ENCODE results near the gene MGST2. TPM values are rescaled to one million over a fixed set of nuclear protein-coding genes. Genes with fewer than 3 reads are reported as not detected.

The MGST2 gene
- total RNA-seq, 2 donors from 2014 or later: 188 to 215 TPM

DNA sequence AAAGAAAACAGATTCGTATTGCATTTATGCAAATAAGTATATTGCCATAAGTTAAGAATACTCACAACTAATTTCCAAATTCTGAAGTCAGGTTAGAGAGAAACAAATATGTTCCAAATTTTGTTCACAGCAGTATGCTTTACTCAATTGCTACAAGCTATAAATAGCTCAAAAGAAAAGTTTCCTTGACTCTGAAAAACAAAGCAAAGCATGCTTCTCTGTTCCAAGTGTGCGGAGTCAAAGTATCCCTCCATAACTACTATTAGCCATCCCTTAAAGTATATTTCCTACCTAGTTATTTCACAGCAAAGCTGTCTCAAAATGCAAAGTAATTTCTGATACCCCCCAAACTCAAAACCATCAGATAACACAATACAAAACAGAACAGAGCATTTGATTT lies 47.3 kb downstream of the MGST2 start:
- H3K36me3 Mint-ChIP-seq (ENCODE audit: low read depth): peaks cover 58% of the 10 kb centered on the region
- no peak for DNase-seq
- peak overlapping the region; percentile 89 for H3K27ac Mint-ChIP-seq
- H3K4me1 Mint-ChIP-seq: peaks cover 71% of the 10 kb centered on the region
- peak overlapping the region; percentile 20 for H3K4me3 Mint-ChIP-seq
- peaks cover 74% of the 10 kb centered on the region for H3K36me3 ChIP-seq (ENCODE audit: control insufficient read depth, insufficient read depth, low read length)
- no peaks in the 10 kb centered on the region for H3K27me3 Mint-ChIP-seq (ENCODE audit: insufficient read depth)
- H3K9me3 ChIP-seq (ENCODE audit: control insufficient read depth, low read length): no peaks in the 10 kb centered on the region
- no peaks in the 10 kb centered on the region for H3K27me3 ChIP-seq (ENCODE audit: control insufficient read depth, insufficient read depth, low read length, poor library complexity, severe bottlenecking)
- H3K4me1 ChIP-seq (ENCODE audit: control insufficient read depth, insufficient read depth, low read length): peaks cover 13% of the 10 kb centered on the region
- 90 to 93% methylated on average over 1 to 2 of the region's 2 CpGs for WGBS, 2 experiments (ENCODE audit: insufficient coverage in 1 of 2, insufficient read length in 1 of 2)
- no peak overlapping the region for H3K27ac ChIP-seq (ENCODE audit: low read depth, low read length)
- H3K9ac ChIP-seq (ENCODE audit: extremely low read depth, low read length, poor library complexity, severe bottlenecking): peak overlapping the region; percentile 4
- TF ChIP-seq, protein P1, sequence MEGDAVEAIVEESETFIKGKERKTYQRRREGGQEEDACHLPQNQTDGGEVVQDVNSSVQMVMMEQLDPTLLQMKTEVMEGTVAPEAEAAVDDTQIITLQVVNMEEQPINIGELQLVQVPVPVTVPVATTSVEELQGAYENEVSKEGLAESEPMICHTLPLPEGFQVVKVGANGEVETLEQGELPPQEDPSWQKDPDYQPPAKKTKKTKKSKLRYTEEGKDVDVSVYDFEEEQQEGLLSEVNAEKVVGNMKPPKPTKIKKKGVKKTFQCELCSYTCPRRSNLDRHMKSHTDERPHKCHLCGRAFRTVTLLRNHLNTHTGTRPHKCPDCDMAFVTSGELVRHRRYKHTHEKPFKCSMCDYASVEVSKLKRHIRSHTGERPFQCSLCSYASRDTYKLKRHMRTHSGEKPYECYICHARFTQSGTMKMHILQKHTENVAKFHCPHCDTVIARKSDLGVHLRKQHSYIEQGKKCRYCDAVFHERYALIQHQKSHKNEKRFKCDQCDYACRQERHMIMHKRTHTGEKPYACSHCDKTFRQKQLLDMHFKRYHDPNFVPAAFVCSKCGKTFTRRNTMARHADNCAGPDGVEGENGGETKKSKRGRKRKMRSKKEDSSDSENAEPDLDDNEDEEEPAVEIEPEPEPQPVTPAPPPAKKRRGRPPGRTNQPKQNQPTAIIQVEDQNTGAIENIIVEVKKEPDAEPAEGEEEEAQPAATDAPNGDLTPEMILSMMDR (conservative IDR thresholded peaks at IDR 0.05): no peak
- peak overlapping the region; percentile 36 for H3K4me3 ChIP-seq (ENCODE audit: low read length)
- H3K9me3 Mint-ChIP-seq: peaks cover 8% of the 10 kb centered on the region

DNA sequence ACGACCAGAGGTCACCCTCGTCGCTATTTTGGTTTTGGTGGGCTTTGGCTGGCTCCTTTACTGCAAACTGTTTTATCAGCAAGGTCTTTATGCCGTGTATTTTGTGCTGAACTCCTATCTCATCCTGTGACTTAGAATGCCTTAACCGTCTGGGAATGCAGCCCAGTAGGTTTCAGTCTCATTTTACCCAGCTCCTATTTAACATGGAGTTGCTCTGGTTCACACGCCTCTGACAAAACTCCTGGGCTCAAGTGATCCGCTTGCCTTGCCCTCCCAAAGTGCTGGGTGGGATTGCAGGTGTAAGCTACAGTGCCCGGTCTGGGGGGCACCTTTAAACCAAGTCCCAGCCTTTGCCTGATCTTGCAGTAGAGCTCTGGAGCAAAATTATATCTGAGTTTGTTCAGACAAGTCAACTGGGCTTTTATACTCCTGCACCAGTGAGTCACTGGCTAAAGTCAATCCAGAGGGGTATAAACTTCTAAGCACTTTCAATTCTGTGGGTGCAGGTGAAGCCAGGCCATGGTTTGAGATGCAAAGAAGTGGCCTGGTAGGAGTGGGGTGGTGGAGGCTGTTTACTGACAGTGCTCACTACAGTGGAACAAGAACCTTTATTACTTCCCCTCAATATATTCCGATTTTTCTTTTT lies 50.2 kb downstream of the MGST2 start:
- H3K4me1 ChIP-seq (ENCODE audit: control insufficient read depth, insufficient read depth, low read length): peaks cover 13% of the 10 kb centered on the region
- H3K27ac Mint-ChIP-seq: peak overlapping the region; percentile 89
- DNase-seq: no peak
- no peak overlapping the region for H3K27ac ChIP-seq (ENCODE audit: low read depth, low read length)
- no peak overlapping the region for H3K4me3 ChIP-seq (ENCODE audit: low read length)
- H3K4me3 Mint-ChIP-seq: no peak overlapping the region
- WGBS, 2 experiments (ENCODE audit: insufficient coverage in 1 of 2, insufficient read length in 1 of 2): 84 to 91% methylated on average over 7 to 9 of the region's 9 CpGs
- H3K9me3 ChIP-seq (ENCODE audit: control insufficient read depth, low read length): no peaks in the 10 kb centered on the region
- peaks cover 63% of the 10 kb centered on the region for H3K4me1 Mint-ChIP-seq
- TF ChIP-seq, protein P1 (conservative IDR thresholded peaks at IDR 0.05): no peak
- H3K27me3 Mint-ChIP-seq (ENCODE audit: insufficient read depth): no peaks in the 10 kb centered on the region
- H3K27me3 ChIP-seq (ENCODE audit: control insufficient read depth, insufficient read depth, low read length, poor library complexity, severe bottlenecking): no peaks in the 10 kb centered on the region
- peaks cover 83% of the 10 kb centered on the region for H3K36me3 ChIP-seq (ENCODE audit: control insufficient read depth, insufficient read depth, low read length)
- H3K9ac ChIP-seq (ENCODE audit: extremely low read depth, low read length, poor library complexity, severe bottlenecking): no peak overlapping the region
- H3K9me3 Mint-ChIP-seq: no peaks in the 10 kb centered on the region
- peaks cover 53% of the 10 kb centered on the region for H3K36me3 Mint-ChIP-seq (ENCODE audit: low read depth)

DNA sequence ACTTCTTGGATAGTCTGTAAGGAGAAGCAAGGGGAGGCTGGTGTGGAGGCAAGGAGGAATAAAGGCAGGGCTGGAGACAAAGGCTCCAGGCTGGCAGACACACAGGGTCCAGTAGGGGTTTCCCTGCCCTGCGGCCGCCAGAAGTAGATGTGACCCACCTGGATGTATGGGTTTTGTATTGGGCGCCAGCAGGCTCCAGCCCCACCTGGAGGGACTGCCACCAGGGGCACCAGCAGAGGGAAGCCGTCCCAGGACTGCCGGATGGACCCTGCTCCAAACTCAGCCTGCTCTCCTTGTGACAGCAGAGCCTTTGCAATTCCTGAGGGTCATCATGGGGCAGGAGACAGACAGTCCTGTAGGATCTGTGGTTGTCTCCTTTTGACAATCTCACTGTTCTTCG lies 52.7 kb downstream of the MGST2 start:
- no peak overlapping the region for H3K27ac ChIP-seq (ENCODE audit: low read depth, low read length)
- WGBS, 2 experiments (ENCODE audit: insufficient coverage in 1 of 2, insufficient read length in 1 of 2): 95 to 97% methylated on average over 3 to 6 of the region's 6 CpGs
- H3K36me3 ChIP-seq (ENCODE audit: control insufficient read depth, insufficient read depth, low read length): peaks cover 95% of the 10 kb centered on the region
- no peaks in the 10 kb centered on the region for H3K27me3 ChIP-seq (ENCODE audit: control insufficient read depth, insufficient read depth, low read length, poor library complexity, severe bottlenecking)
- Mint-ChIP-seq H3K36me3 (ENCODE audit: low read depth) (peaks cover 45% of the 10 kb centered on the region), H3K4me1 (peaks cover 38% of the 10 kb centered on the region), H3K27ac (no peak overlapping the region), H3K9me3 (no peaks in the 10 kb centered on the region), H3K4me3 (no peak overlapping the region), H3K27me3 (ENCODE audit: insufficient read depth) (no peaks in the 10 kb centered on the region)
- H3K4me1 ChIP-seq (ENCODE audit: control insufficient read depth, insufficient read depth, low read length): no peaks in the 10 kb centered on the region
- no peak overlapping the region for H3K9ac ChIP-seq (ENCODE audit: extremely low read depth, low read length, poor library complexity, severe bottlenecking)
- no peak overlapping the region for H3K4me3 ChIP-seq (ENCODE audit: low read length)
- TF ChIP-seq, protein P1 (conservative IDR thresholded peaks at IDR 0.05): peak; percentile 42
- H3K9me3 ChIP-seq (ENCODE audit: control insufficient read depth, low read length): no peaks in the 10 kb centered on the region
- no peak for DNase-seq

All from endodermal cell (in vitro differentiated cells).